Globus pallidus (tissue), 1 donor: ENCODE results near the gene DIAPH2.
"Not testable (repeated sequence)": the region's sequence is repeated elsewhere in the genome, so short reads cannot be mapped to it uniquely, and the experiment has no call there.

Source experiments
- DNase-seq: peaks from one replicate; pipeline ENCODE4 v3.0.0-alpha.2; 2015; ENCODE audit warnings: low spot score

Gene DIAPH2

GRCh38 chrX:96833333-96833732 lies 148.7 kb downstream of the DIAPH2 start:
- no peak for DNase-seq

- no peak for DNase-seq
Observed at GRCh38 chrX:96834137-96834536, 149.5 kb downstream of the DIAPH2 start.

GRCh38 chrX:96835660-96836289 lies 151.1 kb downstream of the DIAPH2 start:
- no peak for DNase-seq

GRCh38 chrX:96837808-96838207 lies 153.2 kb downstream of the DIAPH2 start:
- no peak for DNase-seq

- no peak for DNase-seq
Observed at GRCh38 chrX:96838537-96838936, 153.9 kb downstream of the DIAPH2 start.

GRCh38 chrX:96841325-96841724 lies 156.7 kb downstream of the DIAPH2 start:
- DNase-seq = no peak

- not testable (repeated sequence) for DNase-seq
Observed at GRCh38 chrX:96841866-96842265, 157.2 kb downstream of the DIAPH2 start.

GRCh38 chrX:96843566-96843965 lies 158.9 kb downstream of the DIAPH2 start:
- no peak for DNase-seq

GRCh38 chrX:96846841-96847240 lies 162.2 kb downstream of the DIAPH2 start:
- DNase-seq = no peak

GRCh38 chrX:96859422-96859821 lies 174.8 kb downstream of the DIAPH2 start:
- not testable (repeated sequence) for DNase-seq

GRCh38 chrX:96861218-96861617 lies 176.6 kb downstream of the DIAPH2 start:
- DNase-seq = no peak

GRCh38 chrX:96861661-96862060 lies 177.0 kb downstream of the DIAPH2 start:
- no peak for DNase-seq

- no peak for DNase-seq
Observed at GRCh38 chrX:96883608-96884007, 199.0 kb downstream of the DIAPH2 start, which contains the start of gene RPA4. RPA4 (plus strand) TSS chrX:96883908; CDS start chrX:96884311, 403 bp downstream.

- DNase-seq = no peak
Observed at GRCh38 chrX:96884027-96884426, 199.4 kb downstream of the DIAPH2 start.

- no peak for DNase-seq
Observed at GRCh38 chrX:96889726-96890125, 205.1 kb downstream of the DIAPH2 start.

GRCh38 chrX:96906741-96907140 lies 222.1 kb downstream of the DIAPH2 start:
- DNase-seq = no peak

GRCh38 chrX:96907516-96908272 lies 223.1 kb downstream of the DIAPH2 start:
- DNase-seq = no peak

- DNase-seq = no peak
Observed at GRCh38 chrX:96909291-96909690, 224.6 kb downstream of the DIAPH2 start.

GRCh38 chrX:96918864-96919263 lies 234.2 kb downstream of the DIAPH2 start:
- DNase-seq = no peak

- DNase-seq = no peak
Observed at GRCh38 chrX:96919672-96920071, 235.0 kb downstream of the DIAPH2 start.

GRCh38 chrX:96924581-96924980 lies 239.9 kb downstream of the DIAPH2 start:
- DNase-seq = no peak

GRCh38 chrX:96929036-96929435 lies 244.4 kb downstream of the DIAPH2 start:
- DNase-seq = no peak

- no peak for DNase-seq
Observed at GRCh38 chrX:96957718-96958117, 273.1 kb downstream of the DIAPH2 start.

GRCh38 chrX:96971812-96972211 lies 287.2 kb downstream of the DIAPH2 start:
- DNase-seq = no peak
